Fibroblast of lung (primary cell): Measurements from ENCODE around the gene KRTAP1-4.

Experiments
- CTCF ChIP-seq, 2 donors: IDR thresholded peaks in 1 of 2; conservative IDR thresholded peaks in 1 of 2; 1 replicate in 1 of 2; 2 replicates in 1 of 2; pipeline ENCODE4 v1.5.1; 2011 to 2012; ENCODE audit warnings: low read length in 2 of 2, control low read depth in 1 of 2, inconsistent platforms in 1 of 2, low read depth in 1 of 2, mild to moderate bottlenecking in 1 of 2
- EZH2 ChIP-seq: IDR thresholded peaks from 2 replicates; pipeline ENCODE4 v1.5.1; 2012; ENCODE audit warnings: low read length, control low read depth, mild to moderate bottlenecking; ENCODE audit errors: missing control alignments

GRCh38 chr17:41058741-41059140 is 28.7 kb upstream of the KRTAP1-4 start:
- TF ChIP-seq CTCF (conservative IDR thresholded peaks at IDR 0.05 in 1 of 2, IDR thresholded peaks at IDR 0.05 in 1 of 2; ENCODE audit: low read depth in 1 of 2, low read length in 2 of 2), result no peak
- no peak for TF ChIP-seq EZH2
